ENCODE results near the gene EPRS1. TPM values are rescaled to one million over a fixed set of nuclear protein-coding genes. Genes with fewer than 3 reads are reported as not detected.

The EPRS1 gene
- total RNA-seq: 65.4 TPM
- long read RNA-seq, full-length matches to known transcripts: 9 of 116 reads
- long read RNA-seq, partial matches to known transcripts: 102 of 116 reads
- long read RNA-seq, other reads (novel, unspliced or antisense): 5 of 116 reads

GRCh38 chr1:220046052-220046930 lies at the start of gene EPRS1:
Gene EPRS1 (minus strand): TSS chr1:220046505. CDS start chr1:220046388, 117 bp downstream.
- peak within 1 kb of the TSS; percentile 82 for H3K4me3 ChIP-seq
- peak within 1 kb of the TSS; percentile 83 for H3K27ac ChIP-seq
- intact Hi-C loops (cut with DNase I): no loop called here
- H3K36me3 ChIP-seq: no peaks in the 10 kb centered on the region
- H3K4me1 ChIP-seq: peaks cover 30% of the 10 kb centered on the region
- peak; percentile 100 for ATAC-seq
- no peaks in the 10 kb centered on the region for H3K27me3 ChIP-seq (ENCODE audit: low read depth)
- no peaks in the 10 kb centered on the region for H3K9me3 ChIP-seq
- DNase-seq: peak; percentile 96
- TF ChIP-seq CTCF (IDR thresholded peaks at IDR 0.05): peak; percentile 77

- ATAC-seq: peak; percentile 97
- no peak for TF ChIP-seq CTCF (IDR thresholded peaks at IDR 0.05)
- peaks cover 32% of the 10 kb centered on the region for H3K36me3 ChIP-seq
- H3K4me1 ChIP-seq: peaks cover 19% of the 10 kb centered on the region
- DNase-seq: peak; percentile 93
- intact Hi-C loops (cut with DNase I): no loop called here
- no peaks in the 10 kb centered on the region for H3K9me3 ChIP-seq
- H3K4me3 ChIP-seq: peak within 1 kb of the TSS; percentile 99
- no peaks in the 10 kb centered on the region for H3K27me3 ChIP-seq (ENCODE audit: low read depth)
- peak within 1 kb of the TSS; percentile 85 for H3K27ac ChIP-seq
These were observed 48.0 kb upstream of the EPRS1 start, which contains the start of gene IARS2 for GRCh38 chr1:220094016-220094911. Gene IARS2 (plus strand): TSS chr1:220094132. CDS start chr1:220094217, 85 bp downstream.

DNA sequence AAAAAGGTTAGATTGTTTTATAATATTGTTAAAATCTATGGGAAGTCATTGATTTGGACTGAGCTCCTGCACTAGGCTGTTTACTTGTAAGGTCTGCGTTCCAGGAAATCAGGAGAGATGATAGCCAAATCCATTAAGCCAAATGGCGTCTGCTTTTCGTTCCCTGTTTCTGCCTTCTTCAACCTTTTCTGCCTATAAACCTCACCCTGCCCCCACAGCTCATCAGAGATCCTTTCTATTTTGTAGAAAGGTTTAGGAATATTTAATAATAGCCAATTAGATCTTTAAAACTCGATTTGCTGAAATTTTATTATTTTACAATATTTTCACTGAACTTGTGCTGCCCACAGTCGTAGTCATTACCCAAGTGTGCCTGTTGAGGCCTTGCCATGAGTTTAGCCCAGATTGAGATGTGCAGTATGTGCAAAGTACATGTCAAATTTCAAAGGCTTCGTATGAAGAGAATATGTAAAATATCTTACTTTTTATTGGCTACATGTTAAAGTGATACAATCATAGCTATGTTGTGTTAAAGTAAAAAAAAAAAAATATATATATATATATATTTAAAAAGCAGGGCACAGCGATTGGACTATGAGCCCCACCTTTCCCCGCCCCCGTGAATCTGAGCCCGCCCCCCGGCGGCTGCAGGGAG lies 47.2 kb upstream of the EPRS1 start:
- DNase-seq (no peak), ATAC-seq (no peak)
- Histone ChIP-seq H3K9me3 (no peaks in the 10 kb centered on the region), H3K4me1 (peaks cover 19% of the 10 kb centered on the region), H3K27ac (peak overlapping the region; percentile 85), H3K4me3 (peak overlapping the region; percentile 99), H3K36me3 (peaks cover 24% of the 10 kb centered on the region), H3K27me3 (ENCODE audit: low read depth) (no peaks in the 10 kb centered on the region)
- no peak for TF ChIP-seq CTCF (IDR thresholded peaks at IDR 0.05)
- intact Hi-C loops (cut with DNase I): no loop called here

- DNase-seq: no peak
- no peak for ATAC-seq
- H3K36me3 ChIP-seq: peaks cover 16% of the 10 kb centered on the region
- intact Hi-C loops (cut with DNase I): no loop called here
- no peaks in the 10 kb centered on the region for H3K9me3 ChIP-seq
- H3K27me3 ChIP-seq (ENCODE audit: low read depth): no peaks in the 10 kb centered on the region
- H3K27ac ChIP-seq: no peak overlapping the region
- peaks cover 19% of the 10 kb centered on the region for H3K4me1 ChIP-seq
- no peak for TF ChIP-seq CTCF (IDR thresholded peaks at IDR 0.05)
- no peak overlapping the region for H3K4me3 ChIP-seq
These were observed 46.4 kb upstream of the EPRS1 start for GRCh38 chr1:220092694-220093093.

All from lower lobe of right lung (tissue), 2 donors.